Measurements from ENCODE around the gene USP13.

DNA sequence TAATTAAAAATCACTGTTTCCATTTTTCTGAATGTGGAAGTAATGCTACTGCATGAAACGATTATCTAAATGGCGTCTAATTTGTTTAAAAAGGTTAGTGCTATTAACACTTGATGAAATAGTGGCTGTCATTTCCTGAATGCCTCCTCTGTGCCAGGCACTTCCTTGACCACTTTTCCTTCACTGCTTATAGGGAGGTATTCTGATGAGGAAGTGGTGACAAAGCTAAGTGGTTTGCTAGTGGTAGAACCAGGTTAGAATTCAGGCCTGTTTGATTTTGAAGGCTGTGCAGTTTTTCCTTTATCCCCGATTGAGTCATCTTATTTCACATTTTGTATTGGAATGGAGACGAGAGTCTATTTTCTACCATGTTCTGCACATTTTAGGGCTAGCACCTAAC lies 119.0 kb downstream of the USP13 start:
- no peak for TF ChIP-seq POLR2A (IDR thresholded peaks at IDR 0.05)
- TF ChIP-seq, protein P1, sequence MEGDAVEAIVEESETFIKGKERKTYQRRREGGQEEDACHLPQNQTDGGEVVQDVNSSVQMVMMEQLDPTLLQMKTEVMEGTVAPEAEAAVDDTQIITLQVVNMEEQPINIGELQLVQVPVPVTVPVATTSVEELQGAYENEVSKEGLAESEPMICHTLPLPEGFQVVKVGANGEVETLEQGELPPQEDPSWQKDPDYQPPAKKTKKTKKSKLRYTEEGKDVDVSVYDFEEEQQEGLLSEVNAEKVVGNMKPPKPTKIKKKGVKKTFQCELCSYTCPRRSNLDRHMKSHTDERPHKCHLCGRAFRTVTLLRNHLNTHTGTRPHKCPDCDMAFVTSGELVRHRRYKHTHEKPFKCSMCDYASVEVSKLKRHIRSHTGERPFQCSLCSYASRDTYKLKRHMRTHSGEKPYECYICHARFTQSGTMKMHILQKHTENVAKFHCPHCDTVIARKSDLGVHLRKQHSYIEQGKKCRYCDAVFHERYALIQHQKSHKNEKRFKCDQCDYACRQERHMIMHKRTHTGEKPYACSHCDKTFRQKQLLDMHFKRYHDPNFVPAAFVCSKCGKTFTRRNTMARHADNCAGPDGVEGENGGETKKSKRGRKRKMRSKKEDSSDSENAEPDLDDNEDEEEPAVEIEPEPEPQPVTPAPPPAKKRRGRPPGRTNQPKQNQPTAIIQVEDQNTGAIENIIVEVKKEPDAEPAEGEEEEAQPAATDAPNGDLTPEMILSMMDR (IDR thresholded peaks at IDR 0.05), result no peak
- no peak for TF ChIP-seq POLR2AphosphoS5 (IDR thresholded peaks at IDR 0.05; ENCODE audit: insufficient read depth in 1 of 2, low read depth in 1 of 2)
